Dermis blood vessel endothelial cell (primary cell): ENCODE measurements around the gene DCDC2C. TPM values are rescaled to one million over a fixed set of nuclear protein-coding genes. Genes with fewer than 3 reads are reported as not detected.
"Not testable (repeated sequence)": the region's sequence is repeated elsewhere in the genome, so short reads cannot be mapped to it uniquely, and the experiment has no call there.

Experiments used
- DNase-seq: peaks from one replicate; pipeline ENCODE4 v3.0.0; 2010
- total RNA-seq: library from RNA; depleted of rRNA; stranded (reverse); fragments of >200 nt; gene quantifications from 2 replicates; pipeline ENCODE4 v1.2.3, GENCODE V29; 2014

The DCDC2C gene
- total RNA-seq = under 0.01 and 0.09 TPM in 2 replicates

- no peak for DNase-seq
Observed at GRCh38 chr2:3703236-3703756, at the start of gene DCDC2C. Gene DCDC2C, plus strand, starts transcription at chr2:3703575. Its CDS starts 177 bp downstream, at chr2:3703752.

- no peak for DNase-seq
Observed at GRCh38 chr2:3654011-3654410, 49.4 kb upstream of the DCDC2C start.

GRCh38 chr2:3654531-3655225 is 48.7 kb upstream of the DCDC2C start:
- no peak for DNase-seq

- no peak for DNase-seq
Observed at GRCh38 chr2:3655871-3656761, 47.3 kb upstream of the DCDC2C start.

- no peak for DNase-seq
Observed at GRCh38 chr2:3656762-3657721, 46.3 kb upstream of the DCDC2C start.

GRCh38 chr2:3657881-3658280 is 45.5 kb upstream of the DCDC2C start, which contains the start of gene ALLC:
Gene ALLC, plus strand, starts transcription at chr2:3658200. Its CDS starts 12,958 bp downstream, at chr2:3671158.
- DNase-seq = no peak

GRCh38 chr2:3659447-3660432 is 43.6 kb upstream of the DCDC2C start:
- no peak for DNase-seq

GRCh38 chr2:3660640-3661039 is 42.7 kb upstream of the DCDC2C start:
- DNase-seq = not testable (repeated sequence)

GRCh38 chr2:3661149-3661660 is 42.2 kb upstream of the DCDC2C start:
- DNase-seq = no peak

GRCh38 chr2:3662239-3662638 is 41.1 kb upstream of the DCDC2C start:
- DNase-seq = peak; percentile 25

- no peak for DNase-seq
Observed at GRCh38 chr2:3664118-3664517, 39.3 kb upstream of the DCDC2C start.

- DNase-seq = no peak
Observed at GRCh38 chr2:3664925-3665324, 38.5 kb upstream of the DCDC2C start.

GRCh38 chr2:3665886-3666612 is 37.3 kb upstream of the DCDC2C start:
- no peak for DNase-seq

GRCh38 chr2:3666613-3666975 is 36.8 kb upstream of the DCDC2C start:
- DNase-seq = no peak

GRCh38 chr2:3667151-3667631 is 36.2 kb upstream of the DCDC2C start:
- no peak for DNase-seq

GRCh38 chr2:3669656-3670055 is 33.7 kb upstream of the DCDC2C start:
- no peak for DNase-seq

- DNase-seq = no peak
Observed at GRCh38 chr2:3670376-3670775, 33.0 kb upstream of the DCDC2C start.

GRCh38 chr2:3670941-3671340 is 32.4 kb upstream of the DCDC2C start:
- no peak for DNase-seq

GRCh38 chr2:3672861-3673678 is 30.3 kb upstream of the DCDC2C start:
- no peak for DNase-seq
